Measurements from ENCODE around the gene WDR1. TPM values are rescaled to one million over a fixed set of nuclear protein-coding genes. Genes with fewer than 3 reads are reported as not detected.

The WDR1 gene
- total and polyA plus RNA-seq, 5 donors from 2014 or later = 312 to 422 (median 356) TPM

DNA sequence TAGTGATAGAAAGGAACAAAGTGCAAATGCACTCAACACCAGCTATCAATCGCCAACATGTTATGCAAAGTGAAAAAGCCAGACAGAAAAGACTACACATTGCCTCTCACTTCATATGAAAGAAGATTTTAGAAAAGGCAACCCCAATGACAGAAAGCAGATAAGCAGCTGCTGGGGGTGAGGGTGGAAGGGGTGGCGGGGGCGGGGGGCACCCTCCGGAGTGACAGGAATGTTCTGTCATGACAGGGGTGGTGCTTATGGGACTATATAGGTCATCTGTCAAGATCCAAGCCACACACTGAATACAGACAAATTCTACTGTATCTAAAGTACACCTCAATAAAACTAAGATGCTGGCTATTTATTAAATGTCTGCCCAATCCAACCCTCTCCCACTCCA, 10.7 kb downstream of the WDR1 start:
- Mint-ChIP-seq H3K27me3 (no peaks in the 10 kb centered on the region), H3K9me3 (no peaks in the 10 kb centered on the region), H3K36me3 (peaks cover 56% of the 10 kb centered on the region), H3K27ac (peak overlapping the region; percentile 88 to 97 (median 95)), H3K4me3 (peak overlapping the region; percentile 66 to 86 (median 84)), H3K4me1 (peaks cover 22 to 99% (median 86%) of the 10 kb centered on the region in 4 donors)
- H3K4me1 ChIP-seq (ENCODE audit: control insufficient read depth, insufficient read depth, low read length, poor library complexity, severe bottlenecking) = peaks cover 95% of the 10 kb centered on the region
- peaks cover 72% of the 10 kb centered on the region for H3K36me3 ChIP-seq (ENCODE audit: control insufficient read depth, insufficient read depth, low read length)
- H3K27me3 ChIP-seq (ENCODE audit: control insufficient read depth, insufficient read depth, low read length) = no peaks in the 10 kb centered on the region
- H3K4me3 ChIP-seq (ENCODE audit: low read depth, low read length) = peak overlapping the region; percentile 54
- H3K27ac ChIP-seq (ENCODE audit: insufficient read depth, low read length, poor library complexity, severe bottlenecking) = peak overlapping the region; percentile 75
- ATAC-seq (ENCODE audit: low read depth in 2 of 2) (no peak), DNase-seq (no peak)
- H3K9me3 ChIP-seq (ENCODE audit: control insufficient read depth in 2 of 2, low read length in 2 of 2) = no peaks in the 10 kb centered on the region

DNA sequence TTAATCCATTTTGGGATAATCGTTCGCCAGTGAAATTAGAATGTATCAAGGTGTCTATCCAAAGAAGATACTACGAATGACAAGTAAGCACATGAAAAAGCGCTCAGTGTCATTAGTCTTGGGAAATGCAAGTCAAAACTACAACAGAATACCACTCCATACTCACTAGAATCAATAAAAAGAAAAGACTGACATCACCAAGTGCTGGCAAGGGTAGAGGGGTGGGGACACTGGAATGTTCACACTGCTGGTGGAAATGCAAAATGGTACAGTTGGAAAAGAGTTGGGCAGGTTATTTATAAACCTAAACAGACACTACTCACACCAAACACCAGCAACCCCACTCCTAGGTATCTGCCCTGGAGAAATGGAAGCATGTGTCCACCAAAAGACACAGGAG, 11.2 kb downstream of the WDR1 start:
- Histone ChIP-seq H3K27ac (ENCODE audit: insufficient read depth, low read length, poor library complexity, severe bottlenecking) (peak overlapping the region; percentile 75), H3K27me3 (ENCODE audit: control insufficient read depth, insufficient read depth, low read length) (no peaks in the 10 kb centered on the region), H3K9me3 (ENCODE audit: control insufficient read depth in 2 of 2, low read length in 2 of 2) (no peaks in the 10 kb centered on the region), H3K4me1 (ENCODE audit: control insufficient read depth, insufficient read depth, low read length, poor library complexity, severe bottlenecking) (peaks cover 95% of the 10 kb centered on the region), H3K4me3 (ENCODE audit: low read depth, low read length) (peak overlapping the region; percentile 45), H3K36me3 (ENCODE audit: control insufficient read depth, insufficient read depth, low read length) (peaks cover 72% of the 10 kb centered on the region)
- H3K36me3 Mint-ChIP-seq = peaks cover 54% of the 10 kb centered on the region
- no peaks in the 10 kb centered on the region for H3K27me3 Mint-ChIP-seq
- ATAC-seq (ENCODE audit: low read depth in 2 of 2) (no peak), DNase-seq (no peak)
- H3K4me1 Mint-ChIP-seq = peaks cover 23 to 99% (median 87%) of the 10 kb centered on the region in 4 donors
- peak overlapping the region; percentile 7 to 86 (median 64) for H3K4me3 Mint-ChIP-seq
- H3K27ac Mint-ChIP-seq = peak overlapping the region; percentile 85 to 97 (median 95)
- no peaks in the 10 kb centered on the region for H3K9me3 Mint-ChIP-seq

- Mint-ChIP-seq H3K36me3 (peaks cover 49% of the 10 kb centered on the region), H3K4me1 (peaks cover 23 to 99% (median 87%) of the 10 kb centered on the region in 4 donors), H3K4me3 (peak overlapping the region; percentile 7 to 86 (median 64)), H3K27me3 (no peaks in the 10 kb centered on the region), H3K9me3 (no peaks in the 10 kb centered on the region), H3K27ac (peak overlapping the region; percentile 85 to 97 (median 95))
- H3K27me3 ChIP-seq (ENCODE audit: control insufficient read depth, insufficient read depth, low read length) = no peaks in the 10 kb centered on the region
- peaks cover 70% of the 10 kb centered on the region for H3K36me3 ChIP-seq (ENCODE audit: control insufficient read depth, insufficient read depth, low read length)
- peak overlapping the region; percentile 45 for H3K4me3 ChIP-seq (ENCODE audit: low read depth, low read length)
- no peaks in the 10 kb centered on the region for H3K9me3 ChIP-seq (ENCODE audit: control insufficient read depth in 2 of 2, low read length in 2 of 2)
- ATAC-seq (ENCODE audit: low read depth in 2 of 2) = no peak
- no peak for DNase-seq
- H3K4me1 ChIP-seq (ENCODE audit: control insufficient read depth, insufficient read depth, low read length, poor library complexity, severe bottlenecking) = peaks cover 95% of the 10 kb centered on the region
- peak overlapping the region; percentile 75 for H3K27ac ChIP-seq (ENCODE audit: insufficient read depth, low read length, poor library complexity, severe bottlenecking)
Measured at GRCh38 chr4:10104991-10105276, 11.7 kb downstream of the WDR1 start.

GRCh38 chr4:10104211-10104990, 12.2 kb downstream of the WDR1 start:
- H3K27ac Mint-ChIP-seq = peak overlapping the region; percentile 85 to 97 (median 95)
- peaks cover 70% of the 10 kb centered on the region for H3K36me3 ChIP-seq (ENCODE audit: control insufficient read depth, insufficient read depth, low read length)
- peaks cover 49% of the 10 kb centered on the region for H3K36me3 Mint-ChIP-seq
- H3K4me3 ChIP-seq (ENCODE audit: low read depth, low read length) = peak overlapping the region; percentile 45
- H3K9me3 Mint-ChIP-seq = no peaks in the 10 kb centered on the region
- DNase-seq (no peak), ATAC-seq (ENCODE audit: low read depth in 2 of 2) (no peak)
- H3K27me3 ChIP-seq (ENCODE audit: control insufficient read depth, insufficient read depth, low read length) = no peaks in the 10 kb centered on the region
- peaks cover 95% of the 10 kb centered on the region for H3K4me1 ChIP-seq (ENCODE audit: control insufficient read depth, insufficient read depth, low read length, poor library complexity, severe bottlenecking)
- peaks cover 19 to 99% (median 88%) of the 10 kb centered on the region in 4 donors for H3K4me1 Mint-ChIP-seq
- peak overlapping the region; percentile 75 for H3K27ac ChIP-seq (ENCODE audit: insufficient read depth, low read length, poor library complexity, severe bottlenecking)
- H3K9me3 ChIP-seq (ENCODE audit: control insufficient read depth in 2 of 2, low read length in 2 of 2) = no peaks in the 10 kb centered on the region
- no peaks in the 10 kb centered on the region for H3K27me3 Mint-ChIP-seq
- H3K4me3 Mint-ChIP-seq = peak overlapping the region; percentile 7 to 86 (median 64)

GRCh38 chr4:10102474-10103332, 13.9 kb downstream of the WDR1 start:
- ATAC-seq (ENCODE audit: low read depth in 2 of 2) = no peak
- Mint-ChIP-seq H3K27ac (peak overlapping the region; percentile 90 to 96 (median 91)), H3K4me3 (peak overlapping the region; percentile 8 to 86 (median 34)), H3K4me1 (peaks cover 15 to 97% (median 81%) of the 10 kb centered on the region in 4 donors), H3K27me3 (no peaks in the 10 kb centered on the region), H3K36me3 (peaks cover 43% of the 10 kb centered on the region), H3K9me3 (no peaks in the 10 kb centered on the region)
- peaks cover 94% of the 10 kb centered on the region for H3K4me1 ChIP-seq (ENCODE audit: control insufficient read depth, insufficient read depth, low read length, poor library complexity, severe bottlenecking)
- no peaks in the 10 kb centered on the region for H3K9me3 ChIP-seq (ENCODE audit: control insufficient read depth in 2 of 2, low read length in 2 of 2)
- no peak for DNase-seq
- peaks cover 70% of the 10 kb centered on the region for H3K36me3 ChIP-seq (ENCODE audit: control insufficient read depth, insufficient read depth, low read length)
- no peak overlapping the region for H3K4me3 ChIP-seq (ENCODE audit: low read depth, low read length)
- no peaks in the 10 kb centered on the region for H3K27me3 ChIP-seq (ENCODE audit: control insufficient read depth, insufficient read depth, low read length)
- peak overlapping the region; percentile 75 for H3K27ac ChIP-seq (ENCODE audit: insufficient read depth, low read length, poor library complexity, severe bottlenecking)

GRCh38 chr4:10101671-10102473, 14.7 kb downstream of the WDR1 start:
- Histone ChIP-seq H3K4me3 (ENCODE audit: low read depth, low read length) (no peak overlapping the region), H3K36me3 (ENCODE audit: control insufficient read depth, insufficient read depth, low read length) (peaks cover 73% of the 10 kb centered on the region), H3K4me1 (ENCODE audit: control insufficient read depth, insufficient read depth, low read length, poor library complexity, severe bottlenecking) (peaks cover 94% of the 10 kb centered on the region), H3K9me3 (ENCODE audit: control insufficient read depth in 2 of 2, low read length in 2 of 2) (no peaks in the 10 kb centered on the region), H3K27ac (ENCODE audit: insufficient read depth, low read length, poor library complexity, severe bottlenecking) (peak overlapping the region; percentile 30), H3K27me3 (ENCODE audit: control insufficient read depth, insufficient read depth, low read length) (no peaks in the 10 kb centered on the region)
- DNase-seq = no peak
- no peak for ATAC-seq (ENCODE audit: low read depth in 2 of 2)
- H3K4me1 Mint-ChIP-seq = peaks cover 23 to 97% (median 82%) of the 10 kb centered on the region in 4 donors
- no peaks in the 10 kb centered on the region for H3K27me3 Mint-ChIP-seq
- H3K4me3 Mint-ChIP-seq = peak overlapping the region; percentile 5 to 65 (median 35)
- peaks cover 46% of the 10 kb centered on the region for H3K36me3 Mint-ChIP-seq
- H3K27ac Mint-ChIP-seq = peak overlapping the region; percentile 76 to 93 (median 91)
- H3K9me3 Mint-ChIP-seq = no peaks in the 10 kb centered on the region

DNA sequence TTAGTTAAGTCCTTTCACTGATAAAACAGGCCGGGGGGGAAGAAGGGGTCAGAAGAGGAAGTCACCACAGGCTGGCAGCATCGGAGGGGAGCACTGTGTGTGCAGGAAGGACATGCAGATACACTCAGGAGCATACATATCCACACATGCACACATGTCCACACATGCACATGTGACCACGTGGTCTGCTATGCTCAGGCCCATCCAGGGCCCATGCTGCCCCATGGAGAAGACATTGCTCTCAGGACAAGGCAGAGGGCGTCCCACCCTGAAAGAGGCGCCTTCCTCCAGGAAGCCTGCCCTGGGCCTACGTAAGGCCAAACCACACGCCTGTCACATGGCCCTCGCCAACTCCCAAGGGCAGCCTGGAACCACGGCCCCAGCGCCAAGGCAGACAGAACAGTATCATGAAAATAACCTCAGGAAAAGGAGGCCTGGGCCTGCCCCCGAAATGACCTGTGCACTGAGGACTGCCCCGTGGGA, 15.8 kb downstream of the WDR1 start:
- H3K27me3 ChIP-seq (ENCODE audit: control insufficient read depth, insufficient read depth, low read length) = no peaks in the 10 kb centered on the region
- Mint-ChIP-seq H3K27me3 (no peaks in the 10 kb centered on the region), H3K27ac (peak overlapping the region; percentile 76 to 93 (median 91)), H3K4me3 (peak overlapping the region in 3 of 4 donors; percentile 52 to 80 (median 62)), H3K36me3 (peaks cover 46% of the 10 kb centered on the region), H3K4me1 (peaks cover 29 to 97% (median 81%) of the 10 kb centered on the region in 4 donors), H3K9me3 (no peaks in the 10 kb centered on the region)
- peaks cover 94% of the 10 kb centered on the region for H3K4me1 ChIP-seq (ENCODE audit: control insufficient read depth, insufficient read depth, low read length, poor library complexity, severe bottlenecking)
- ATAC-seq (ENCODE audit: low read depth in 2 of 2) (no peak), DNase-seq (peak in 1 of 3 donors; percentile 38)
- H3K27ac ChIP-seq (ENCODE audit: insufficient read depth, low read length, poor library complexity, severe bottlenecking) = peak overlapping the region; percentile 79
- H3K4me3 ChIP-seq (ENCODE audit: low read depth, low read length) = no peak overlapping the region
- H3K36me3 ChIP-seq (ENCODE audit: control insufficient read depth, insufficient read depth, low read length) = peaks cover 77% of the 10 kb centered on the region
- no peaks in the 10 kb centered on the region for H3K9me3 ChIP-seq (ENCODE audit: control insufficient read depth in 2 of 2, low read length in 2 of 2)
